PC-3 (cell line): Measurements from ENCODE around the gene NEDD4L. TPM values are rescaled to one million over a fixed set of nuclear protein-coding genes. Genes with fewer than 3 reads are reported as not detected.
"Not testable (repeated sequence)": the region's sequence is repeated elsewhere in the genome, so short reads cannot be mapped to it uniquely, and the experiment has no call there.

ENCODE experiments used
- ATAC-seq: fragments of 200-7000 bp; cut with Tn5 transposase; 2 replicates; pipeline ENCODE4 v1.9.1; 2020; ENCODE audit warnings: mild to moderate bottlenecking, moderate library complexity
- BruUV-seq: library from RNA; stranded (reverse); fragments of 400-500 nt; replicated peaks from 2 replicates; lab custom pipeline; 2021; lab: Mats Ljungman, UMichigan
- CTCF ChIA-PET: fragments of 300-600 bp; sonication (Branson Sonifier 250); formaldehyde crosslinking; loops from one replicate; lab custom pipeline; 2022; ENCODE audit warnings: antibody characterized with exemption; lab: Charles Lee
- POLR2A ChIA-PET: fragments of 300-600 bp; sonication (Branson Sonifier 250); formaldehyde crosslinking; loops from one replicate; lab custom pipeline; 2022; ENCODE audit warnings: antibody characterized with exemption; ENCODE audit not compliant: unreplicated experiment; lab: Charles Lee
- DNase-seq: peaks from one replicate; pipeline ENCODE4 v3.0.0-alpha.2; 2015
- H2AFZ ChIP-seq: fragments of 300-600 bp; sonication (generic); 2 replicates; pipeline ENCODE4 v1.6.0; 2016; ENCODE audit warnings: antibody characterized with exemption, low read length
- H3F3A ChIP-seq: fragments of 300-600 bp; sonication (generic); one replicate; pipeline ENCODE4 v1.6.0; 2017; ENCODE audit warnings: antibody characterized with exemption, low read length, control low read depth, mild to moderate bottlenecking; ENCODE audit not compliant: unreplicated experiment
- H3K27ac ChIP-seq: fragments of 300-600 bp; sonication (generic); 2 replicates; pipeline ENCODE4 v1.5.1; 2016; ENCODE audit warnings: mild to moderate bottlenecking, low read length
- H3K27me3 ChIP-seq: fragments of 300-600 bp; sonication (generic); 2 replicates; pipeline ENCODE4 v1.6.1; 2016; ENCODE audit warnings: low read length, mixed read lengths
- H3K36me3 ChIP-seq: fragments of 300-600 bp; sonication (generic); 2 replicates; pipeline ENCODE4 v1.6.1; 2016; ENCODE audit warnings: low read depth, mixed run types, low read length, mixed read lengths
- H3K4me1 ChIP-seq: fragments of 300-600 bp; sonication (generic); 2 replicates; pipeline ENCODE4 v1.5.1; 2016; ENCODE audit warnings: low read length; ENCODE audit not compliant: insufficient read depth
- H3K4me2 ChIP-seq: fragments of 300-600 bp; sonication (generic); 2 replicates; pipeline ENCODE4 v1.6.0; 2016; ENCODE audit warnings: low read length
- H3K4me3 ChIP-seq: fragments of 300-600 bp; sonication (generic); 2 replicates; pipeline ENCODE4 v1.5.1; 2016; ENCODE audit warnings: mild to moderate bottlenecking, low read length, mixed read lengths
- H3K79me2 ChIP-seq: fragments of 300-600 bp; sonication (generic); 2 replicates; pipeline ENCODE4 v1.6.1; 2017; ENCODE audit warnings: low read length, mixed read lengths
- H3K9ac ChIP-seq: fragments of 300-600 bp; sonication (generic); 2 replicates; pipeline ENCODE4 v1.6.0; 2016; ENCODE audit warnings: mild to moderate bottlenecking, low read length
- H3K9me2 ChIP-seq: fragments of 300-600 bp; sonication (generic); replicated peaks from 2 replicates; pipeline ENCODE4 v1.6.1; 2016; ENCODE audit warnings: mixed run types, low read length, mixed read lengths
- H3K9me3 ChIP-seq: fragments of 300-600 bp; sonication (generic); 2 replicates; pipeline ENCODE4 v1.6.1; 2016; ENCODE audit warnings: low read length, mixed read lengths
- H4K20me1 ChIP-seq: fragments of 300-600 bp; sonication (generic); 2 replicates; pipeline ENCODE4 v1.6.1; 2016; ENCODE audit warnings: low read length, mixed read lengths
- EZH2 ChIP-seq: fragments of 300-600 bp; sonication (generic); IDR thresholded peaks from one replicate; pipeline ENCODE4 v1.6.1; 2017; ENCODE audit warnings: antibody characterized with exemption, mild to moderate bottlenecking, low read length; ENCODE audit not compliant: unreplicated experiment
- EZH2phosphoT487 ChIP-seq: fragments of 300-600 bp; sonication (generic); IDR thresholded peaks from 2 replicates; pipeline ENCODE4 v1.6.1; 2018; ENCODE audit warnings: mild to moderate bottlenecking, antibody characterized with exemption, low read length, borderline replicate concordance
- intact Hi-C: fragments of 100-400 bp; cut with micrococcal nuclease; formaldehyde crosslinking; loops from 2 replicates; pipeline ENCODE4 v1.9.0; 2023
- total RNA-seq: library from RNA; depleted of rRNA; stranded (reverse); fragments of >200 nt; gene quantifications from 2 replicates; pipeline ENCODE4 v1.2.3, GENCODE V29; 2014
- TF ChIP-seq, protein P1 (sequence below): fragments of 300-600 bp; sonication (generic); conservative IDR thresholded peaks from 2 replicates; pipeline ENCODE4 v1.5.1; 2017; ENCODE audit warnings: antibody characterized with exemption, low read depth, mild to moderate bottlenecking, low read length

Gene NEDD4L
- total RNA-seq, 1 experiment from 2014 or later = 105 TPM

DNA sequence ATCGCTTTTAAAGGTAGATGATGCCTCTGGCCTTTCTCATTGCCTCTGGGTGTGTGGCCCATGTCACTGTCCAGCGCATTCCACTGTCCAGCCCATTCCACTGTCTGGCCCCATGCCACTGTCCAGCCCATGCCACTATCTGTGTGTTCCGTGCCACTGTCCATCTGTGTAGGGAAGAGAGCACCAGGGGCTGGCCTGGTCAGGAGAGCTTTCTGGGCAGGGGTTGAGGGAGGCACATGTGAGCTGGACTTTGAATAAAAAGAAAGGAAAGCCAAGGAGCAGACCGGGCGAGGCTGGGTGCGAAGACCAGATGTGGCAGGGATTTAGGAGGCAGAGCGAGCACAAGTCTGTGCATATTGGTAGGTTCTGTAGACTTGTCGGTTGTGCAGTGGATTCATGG lies 236.2 kb downstream of the NEDD4L start:
- Histone ChIP-seq H3K4me2 (no peak overlapping the region), H3K4me1 (no peaks in the 10 kb centered on the region), H3K36me3 (no peaks in the 10 kb centered on the region), H3K9ac (no peak overlapping the region), H3K27me3 (no peaks in the 10 kb centered on the region), H2AFZ (no peak overlapping the region), H3K4me3 (no peak overlapping the region), H3K27ac (no peak overlapping the region), H3F3A (no peaks in the 10 kb centered on the region), H3K9me3 (no peaks in the 10 kb centered on the region), H3K79me2 (peaks cover 76% of the 10 kb centered on the region), H3K9me2 (no peaks in the 10 kb centered on the region), H4K20me1 (no peaks in the 10 kb centered on the region; the same call in 1 of the 2 replicates)
- TF ChIP-seq EZH2 (no peak), EZH2phosphoT487 (no peak)
- TF ChIP-seq, protein P1, sequence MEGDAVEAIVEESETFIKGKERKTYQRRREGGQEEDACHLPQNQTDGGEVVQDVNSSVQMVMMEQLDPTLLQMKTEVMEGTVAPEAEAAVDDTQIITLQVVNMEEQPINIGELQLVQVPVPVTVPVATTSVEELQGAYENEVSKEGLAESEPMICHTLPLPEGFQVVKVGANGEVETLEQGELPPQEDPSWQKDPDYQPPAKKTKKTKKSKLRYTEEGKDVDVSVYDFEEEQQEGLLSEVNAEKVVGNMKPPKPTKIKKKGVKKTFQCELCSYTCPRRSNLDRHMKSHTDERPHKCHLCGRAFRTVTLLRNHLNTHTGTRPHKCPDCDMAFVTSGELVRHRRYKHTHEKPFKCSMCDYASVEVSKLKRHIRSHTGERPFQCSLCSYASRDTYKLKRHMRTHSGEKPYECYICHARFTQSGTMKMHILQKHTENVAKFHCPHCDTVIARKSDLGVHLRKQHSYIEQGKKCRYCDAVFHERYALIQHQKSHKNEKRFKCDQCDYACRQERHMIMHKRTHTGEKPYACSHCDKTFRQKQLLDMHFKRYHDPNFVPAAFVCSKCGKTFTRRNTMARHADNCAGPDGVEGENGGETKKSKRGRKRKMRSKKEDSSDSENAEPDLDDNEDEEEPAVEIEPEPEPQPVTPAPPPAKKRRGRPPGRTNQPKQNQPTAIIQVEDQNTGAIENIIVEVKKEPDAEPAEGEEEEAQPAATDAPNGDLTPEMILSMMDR = no peak
- no TSS peak for BruUV-seq
- CTCF ChIA-PET = no interaction called here
- intact Hi-C loops = no loop called here
- POLR2A ChIA-PET = no interaction called here
- no peak for DNase-seq
- ATAC-seq = no peak

DNA sequence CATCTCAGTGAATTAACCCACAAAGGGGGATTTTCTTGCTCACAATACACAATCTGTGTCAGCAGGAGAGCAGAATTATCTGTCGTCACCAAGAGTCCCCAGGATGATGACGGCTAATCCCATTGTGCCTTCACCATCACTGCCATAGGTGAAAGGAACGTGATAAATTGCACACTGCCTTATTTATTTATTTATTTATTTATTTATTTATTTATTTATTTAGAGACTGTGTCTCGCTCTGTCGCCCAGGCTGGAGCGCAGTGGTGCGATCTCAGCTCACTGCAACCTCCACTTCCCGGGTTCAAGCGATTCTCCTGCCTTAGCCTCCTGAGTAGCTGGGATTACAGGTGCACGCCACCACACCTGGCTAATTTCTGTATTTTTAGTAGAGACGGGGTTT lies 238.8 kb downstream of the NEDD4L start:
- intact Hi-C loops, H3K9ac ChIP-seq, H3K27me3 ChIP-seq, H3K4me2 ChIP-seq, DNase-seq, H2AFZ ChIP-seq, ATAC-seq, H3K9me3 ChIP-seq, H3K27ac ChIP-seq, H3F3A ChIP-seq, POLR2A ChIA-PET, BruUV-seq, H3K36me3 ChIP-seq, CTCF ChIA-PET, H3K4me3 ChIP-seq, H3K9me2 ChIP-seq, H4K20me1 ChIP-seq: not testable (repeated sequence)
- Histone ChIP-seq H3K79me2 (peaks cover 82% of the 10 kb centered on the region), H3K4me1 (peaks cover 19% of the 10 kb centered on the region)

DNA sequence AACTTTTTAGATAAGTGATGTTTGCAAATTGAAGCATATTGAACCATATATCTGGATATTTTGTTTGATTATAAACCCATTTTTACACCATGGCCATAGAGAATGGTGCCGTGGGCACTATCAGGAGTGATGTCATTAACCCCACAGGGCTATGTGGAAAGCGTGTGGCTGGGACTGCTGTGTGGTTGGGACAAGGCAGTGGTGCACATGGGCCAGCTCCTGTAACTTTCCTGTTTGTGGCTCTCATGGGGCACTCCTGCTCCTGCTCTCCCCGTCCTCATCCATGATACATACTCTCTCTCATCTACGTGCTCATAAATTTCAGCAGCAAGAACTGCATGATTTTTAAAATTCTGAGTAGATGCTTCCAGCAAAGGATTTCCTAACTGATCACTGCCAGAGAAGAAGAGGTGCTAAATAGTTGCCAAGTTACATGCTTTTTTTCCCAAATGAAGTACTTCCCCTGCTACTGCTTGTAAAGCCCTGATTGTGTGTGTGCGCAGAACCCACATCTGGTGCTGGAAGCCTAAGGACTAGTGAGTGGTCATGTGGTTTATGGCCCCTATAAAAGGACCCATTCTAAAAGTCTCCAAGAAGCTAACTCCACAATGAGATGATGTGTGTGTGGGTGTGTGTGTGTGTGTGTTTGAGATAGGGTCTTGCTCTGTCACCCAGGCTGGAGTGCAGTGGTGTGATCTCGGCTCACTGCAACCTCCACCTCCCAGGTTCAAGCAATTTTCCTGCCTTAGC lies 240.8 kb downstream of the NEDD4L start:
- Histone ChIP-seq H3K9me3 (no peaks in the 10 kb centered on the region), H3K4me2 (no peak overlapping the region), H2AFZ (no peak overlapping the region), H3K9me2 (no peaks in the 10 kb centered on the region), H4K20me1 (no peaks in the 10 kb centered on the region; the same call in 1 of the 2 replicates), H3K9ac (no peak overlapping the region), H3K27me3 (no peaks in the 10 kb centered on the region), H3K4me3 (no peak overlapping the region), H3K27ac (no peak overlapping the region), H3K4me1 (peaks cover 39% of the 10 kb centered on the region), H3F3A (no peaks in the 10 kb centered on the region), H3K36me3 (no peaks in the 10 kb centered on the region), H3K79me2 (peaks cover 86% of the 10 kb centered on the region)
- DNase-seq (no peak), ATAC-seq (no peak)
- intact Hi-C loops = loop anchor here (5.0 kb wide), 1 partner anchor 63 kb away; no protein-coding TSS in a partner anchor
- CTCF ChIA-PET = no interaction called here
- no TSS peak for BruUV-seq
- TF ChIP-seq EZH2phosphoT487 = no peak
- TF ChIP-seq EZH2 = no peak
- TF ChIP-seq, protein P1 = no peak
- POLR2A ChIA-PET = interaction anchor here (0.6 to 0.7 kb wide), 2 partner anchors 63 to 1616 kb away, joined by 3 to 6 read pairs; no protein-coding TSS in a partner anchor
